ENCODE data around the gene LGI2.

Gene LGI2

GRCh38 chr4:24992968-24993367 is 37.8 kb downstream of the LGI2 start:
- no peak for DNase-seq

- no peak for DNase-seq
These were observed 39.7 kb downstream of the LGI2 start for GRCh38 chr4:24991015-24991414.

GRCh38 chr4:24989327-24989726 is 41.4 kb downstream of the LGI2 start:
- no peak for DNase-seq

- DNase-seq = no peak
These were observed 42.0 kb downstream of the LGI2 start for GRCh38 chr4:24988776-24989175.

GRCh38 chr4:24984602-24985532 is 45.9 kb downstream of the LGI2 start:
- no peak for DNase-seq

- DNase-seq = no peak
These were observed 50.0 kb downstream of the LGI2 start for GRCh38 chr4:24980740-24981139.

GRCh38 chr4:24980064-24980690 is 50.6 kb downstream of the LGI2 start:
- DNase-seq = peak; percentile 44 to 47

- no peak for DNase-seq
These were observed 51.2 kb downstream of the LGI2 start for GRCh38 chr4:24979554-24979953.

GRCh38 chr4:24978291-24979075 is 52.3 kb downstream of the LGI2 start:
- no peak for DNase-seq

GRCh38 chr4:24975510-24975909 is 55.2 kb downstream of the LGI2 start:
- no peak for DNase-seq

GRCh38 chr4:24973747-24974601 is 56.8 kb downstream of the LGI2 start:
- no peak for DNase-seq

- no peak for DNase-seq
These were observed 57.4 kb downstream of the LGI2 start for GRCh38 chr4:24973404-24973746.

GRCh38 chr4:24971192-24971591 is 59.6 kb downstream of the LGI2 start:
- DNase-seq = no peak

- no peak for DNase-seq
These were observed 60.1 kb downstream of the LGI2 start for GRCh38 chr4:24970635-24971034.

GRCh38 chr4:24970191-24970590 is 60.6 kb downstream of the LGI2 start:
- no peak for DNase-seq

- no peak for DNase-seq
These were observed 61.3 kb downstream of the LGI2 start for GRCh38 chr4:24969486-24969885.

- no peak for DNase-seq
These were observed 61.8 kb downstream of the LGI2 start for GRCh38 chr4:24968992-24969391.

GRCh38 chr4:24968278-24968677 is 62.5 kb downstream of the LGI2 start:
- no peak for DNase-seq

- no peak for DNase-seq
These were observed 63.4 kb downstream of the LGI2 start for GRCh38 chr4:24967346-24967745.

- DNase-seq = no peak
These were observed 64.7 kb downstream of the LGI2 start for GRCh38 chr4:24966076-24966475.

- no peak for DNase-seq
These were observed 65.1 kb downstream of the LGI2 start for GRCh38 chr4:24965627-24966026.

- DNase-seq = no peak
These were observed 67.5 kb downstream of the LGI2 start for GRCh38 chr4:24963277-24963676.

- DNase-seq = no peak
These were observed 72.9 kb downstream of the LGI2 start for GRCh38 chr4:24957886-24958285.

All from stimulated activated CD4-positive, alpha-beta T cell treated with anti-CD3 and anti-CD28 coated beads, Interleukin-2, amount 100 ng/mL, for 48 hours (primary cell).